Endometrial microvascular endothelial cells (primary cell): ENCODE measurements around the gene RFX8. TPM values are rescaled to one million over a fixed set of nuclear protein-coding genes. Genes with fewer than 3 reads are reported as not detected.

Source experiments
- in situ Hi-C: cut with HindIII; loops from 2 replicates; pipeline ENCODE4 v1.10.0; 2017; ENCODE audit warnings: low sequenced_read_pairs, low pct_unique_long_range_greater_than_20kb; ENCODE audit errors: inconsistent ontology term
- total RNA-seq: library from RNA; depleted of rRNA; stranded (reverse); fragments of >200 nt; gene quantifications from one replicate; pipeline ENCODE4 v1.2.3, GENCODE V29; 2015; ENCODE audit errors: inconsistent ontology term

RFX8 gene
- total RNA-seq, 1 donor from 2014 or later: not detected

- in situ Hi-C loops: no loop called here
Measured at GRCh38 chr2:101420623-101421022, 54.3 kb downstream of the RFX8 start.

DNA sequence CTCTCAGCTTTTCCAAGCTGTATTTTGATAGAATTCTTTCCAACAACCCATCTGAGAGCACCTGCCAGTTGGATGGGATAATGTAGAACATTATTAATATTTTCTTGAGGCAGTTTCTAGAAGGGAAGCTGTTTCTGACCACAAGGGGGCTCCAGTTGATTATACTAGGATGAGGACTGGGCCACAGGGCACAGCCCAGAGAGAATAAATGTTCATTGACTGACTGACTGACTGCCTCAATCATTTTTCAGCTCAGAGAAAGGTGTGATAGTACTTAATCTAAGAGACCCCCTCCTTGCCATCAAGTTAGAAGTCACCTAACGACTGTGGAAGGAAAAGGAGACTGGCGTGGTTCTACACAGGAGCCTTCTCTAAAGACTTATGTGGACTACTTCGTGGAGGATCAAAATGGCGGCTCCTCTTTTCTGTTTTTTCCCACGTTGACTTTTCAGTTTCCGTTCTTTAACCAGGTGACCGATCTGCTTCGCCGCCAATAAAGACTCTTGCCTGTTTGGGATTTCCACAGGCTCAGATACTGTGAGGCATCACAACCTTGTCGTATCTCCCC lies 55.7 kb downstream of the RFX8 start:
- in situ Hi-C loops: no loop called here

DNA sequence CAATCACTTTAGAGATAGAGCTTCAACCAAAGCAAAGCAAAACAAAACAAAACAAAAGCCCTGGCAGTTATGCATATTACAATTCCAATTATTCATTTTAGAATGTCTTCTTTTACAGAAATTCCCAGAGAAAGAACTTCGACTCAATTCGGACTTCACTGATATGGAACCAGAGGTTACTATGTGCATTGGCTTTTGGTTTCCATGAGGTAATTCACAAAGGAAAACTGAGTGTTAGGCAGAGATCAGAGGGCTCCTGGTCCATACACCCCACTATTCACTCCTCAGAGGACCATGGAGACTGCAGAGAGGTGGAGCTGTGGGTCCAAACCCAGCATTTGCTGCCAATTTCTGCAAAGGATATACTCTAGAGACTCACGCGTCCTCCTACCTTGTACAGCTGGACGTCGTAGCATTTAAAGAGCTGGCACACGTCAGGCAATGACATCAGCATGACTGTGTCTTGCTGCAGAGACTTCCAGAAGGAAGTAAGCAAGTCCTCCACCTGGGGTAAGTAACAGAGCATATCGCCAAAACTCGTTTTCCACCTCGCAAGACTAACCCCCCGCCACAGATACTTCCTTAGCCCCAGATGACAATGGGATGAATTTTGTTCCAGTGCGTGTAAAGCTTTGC lies 56.3 kb downstream of the RFX8 start:
- in situ Hi-C loops: no loop called here

DNA sequence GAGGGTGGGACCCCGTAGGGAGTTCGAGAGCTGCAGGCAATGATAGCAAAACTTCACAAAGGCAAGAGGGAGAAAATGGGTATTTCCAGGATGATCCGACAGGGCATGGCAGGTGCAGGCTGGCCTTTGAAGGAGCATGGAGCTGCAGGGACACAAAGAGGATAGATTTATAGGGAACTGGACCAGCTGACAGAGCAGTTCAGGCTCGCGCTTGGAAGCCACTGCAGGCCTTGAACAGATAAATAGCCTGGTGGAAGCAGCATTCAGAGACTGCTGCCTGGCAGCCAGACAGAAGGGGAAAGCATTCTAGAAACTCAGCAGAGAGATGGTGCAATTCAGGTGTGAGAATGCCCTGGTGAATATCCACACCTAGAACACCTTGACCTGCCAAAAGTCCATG lies 58.3 kb downstream of the RFX8 start:
- in situ Hi-C loops: no loop called here

DNA sequence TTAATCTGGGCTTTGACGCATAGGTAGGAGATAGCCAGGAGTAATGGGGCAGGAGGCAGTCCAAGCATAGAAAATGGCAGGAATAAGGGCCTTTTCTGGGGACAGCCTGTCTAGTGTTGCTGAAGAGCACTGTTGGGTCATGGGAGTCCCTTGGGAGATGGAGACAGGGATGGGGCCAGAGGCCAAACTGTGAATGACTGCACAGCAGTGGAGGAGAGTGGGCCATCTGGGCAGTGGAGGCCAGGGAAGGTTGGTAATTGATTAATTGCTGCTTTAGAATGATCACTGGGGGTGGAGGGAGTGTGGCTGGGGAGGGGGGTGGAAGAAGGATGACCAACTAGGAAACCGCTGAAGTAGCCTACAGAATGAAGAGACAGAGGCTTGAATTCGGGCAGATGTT lies 59.0 kb downstream of the RFX8 start:
- in situ Hi-C loops: no loop called here

- in situ Hi-C loops: no loop called here
Measured at GRCh38 chr2:101415220-101415619, 59.7 kb downstream of the RFX8 start.

DNA sequence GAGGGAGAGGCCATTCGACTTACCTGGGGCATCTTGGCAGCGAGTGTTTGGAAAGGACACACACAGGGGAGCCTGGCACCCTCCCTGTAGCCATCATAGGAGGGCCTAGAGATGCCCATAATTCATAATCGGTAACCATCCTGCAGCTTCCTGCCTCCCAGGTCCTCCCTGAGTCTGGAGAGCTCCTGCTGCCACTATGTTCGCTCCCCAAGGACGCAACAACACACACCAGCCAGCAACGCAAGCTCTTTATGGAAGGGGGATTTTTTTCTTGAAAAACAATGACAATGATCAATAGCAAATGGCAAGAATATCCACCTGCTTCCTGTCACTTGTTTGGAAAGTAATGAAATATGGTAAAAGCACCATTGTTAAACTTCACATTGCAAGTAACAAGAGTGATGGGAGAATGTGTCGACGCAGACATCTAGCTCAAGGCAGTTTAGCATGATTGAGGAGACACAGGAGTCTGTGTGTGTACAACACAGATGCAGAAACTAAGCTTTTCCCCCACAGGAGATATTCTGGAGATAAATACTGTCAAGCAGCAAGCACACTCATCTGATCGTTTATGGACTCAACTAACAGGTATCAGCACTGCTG lies 62.7 kb downstream of the RFX8 start:
- in situ Hi-C loops: no loop called here

- in situ Hi-C loops: no loop called here
Measured at GRCh38 chr2:101410746-101411145, 64.2 kb downstream of the RFX8 start.

DNA sequence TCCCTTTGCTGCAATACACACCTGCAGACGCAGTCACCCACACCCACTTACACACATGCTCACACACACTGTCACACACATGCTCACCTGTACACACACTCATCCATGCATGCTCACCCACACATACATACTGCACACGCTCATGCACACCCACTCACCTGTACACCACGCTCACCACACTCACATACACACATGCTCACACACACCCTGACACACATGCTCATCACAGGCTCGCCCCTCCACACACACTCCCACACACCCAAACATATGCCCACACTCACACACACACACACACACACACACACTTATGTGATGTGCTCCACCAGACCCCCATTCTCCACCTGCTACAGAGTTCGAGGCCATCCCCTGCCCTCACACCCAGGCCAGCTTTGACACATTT lies 64.8 kb downstream of the RFX8 start:
- in situ Hi-C loops: no loop called here

DNA sequence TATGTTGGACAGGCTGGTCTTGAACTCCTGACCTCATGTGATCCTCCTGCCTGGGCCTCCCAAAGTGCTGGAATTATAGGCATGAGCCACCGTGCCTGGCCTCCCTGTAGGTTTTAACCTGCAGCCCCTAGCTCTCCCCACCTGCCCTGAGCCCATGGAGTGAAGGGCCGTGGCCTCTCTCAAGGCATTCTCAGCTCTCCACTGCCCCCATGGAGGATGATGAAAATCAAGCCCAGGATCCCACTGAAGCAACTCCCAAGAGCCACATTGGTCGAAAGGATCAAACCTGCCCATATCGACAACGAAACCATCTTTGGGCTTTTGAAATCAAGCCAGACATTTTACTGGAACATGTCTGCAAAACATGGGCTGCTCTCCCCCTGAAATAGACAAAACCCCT lies 65.2 kb downstream of the RFX8 start:
- in situ Hi-C loops: no loop called here

GRCh38 chr2:101408925-101409324 lies 66.0 kb downstream of the RFX8 start:
- in situ Hi-C loops: no loop called here

DNA sequence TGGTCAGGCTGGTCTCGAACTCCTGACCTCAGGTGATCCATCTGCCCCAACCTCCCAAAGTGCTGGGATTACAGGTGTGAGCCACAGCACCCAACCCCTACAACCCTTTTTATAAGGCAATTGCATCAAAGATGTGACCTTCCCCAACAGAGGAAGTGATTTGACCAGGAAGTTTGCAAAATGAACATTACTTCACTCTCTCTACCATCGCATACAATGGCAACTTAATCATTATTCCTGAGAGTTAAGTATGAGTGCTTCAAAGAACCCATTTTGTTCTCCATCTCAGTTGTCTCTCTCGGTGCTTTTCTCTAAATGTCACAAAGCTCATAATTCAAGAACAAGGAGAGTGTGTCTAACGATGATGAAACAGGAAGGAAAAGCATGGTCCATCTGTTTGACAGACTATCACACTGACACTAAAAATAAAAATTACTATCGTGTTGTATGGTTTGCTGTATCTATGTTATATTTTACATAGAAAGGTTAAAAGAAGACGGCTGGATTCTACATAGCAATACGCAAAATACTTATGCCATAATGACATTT lies 69.5 kb downstream of the RFX8 start:
- in situ Hi-C loops: no loop called here

DNA sequence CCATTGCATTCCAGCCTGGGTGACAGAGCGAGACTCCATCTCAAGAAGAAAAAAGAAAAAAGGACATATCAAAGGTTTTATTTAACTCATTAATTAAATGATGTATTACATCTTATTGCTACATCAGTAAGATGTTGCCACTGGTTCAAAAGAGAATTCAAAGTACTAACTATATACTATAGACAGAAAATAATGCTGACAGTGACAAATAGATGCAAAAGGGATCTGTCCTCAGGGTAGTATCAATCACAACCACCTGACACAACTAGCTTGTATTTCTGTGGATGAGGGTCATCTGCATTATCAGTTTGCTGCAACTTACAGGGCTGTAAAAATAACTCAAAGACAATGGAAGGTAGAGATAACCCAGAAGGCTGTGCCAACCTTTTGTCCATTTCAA lies 71.2 kb downstream of the RFX8 start:
- in situ Hi-C loops: no loop called here

DNA sequence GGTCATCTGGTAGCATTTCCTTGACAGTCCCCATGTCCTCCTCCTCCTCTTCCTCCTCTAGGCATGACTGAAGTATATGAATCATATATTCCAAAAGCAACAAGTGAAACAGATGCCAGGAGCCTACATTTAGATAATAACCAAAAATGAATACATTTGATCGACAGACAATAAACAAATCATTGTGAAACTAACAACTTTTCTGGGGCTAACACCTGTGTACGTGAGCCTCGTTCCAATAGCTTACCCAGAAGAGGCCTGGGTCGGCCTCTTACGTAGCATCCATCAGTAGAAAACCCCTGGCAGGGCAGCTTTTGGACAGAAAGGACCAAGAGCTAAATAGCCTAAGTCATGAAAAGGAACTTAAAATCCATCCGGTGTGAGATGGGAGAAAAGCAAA lies 72.3 kb downstream of the RFX8 start:
- in situ Hi-C loops: no loop called here

DNA sequence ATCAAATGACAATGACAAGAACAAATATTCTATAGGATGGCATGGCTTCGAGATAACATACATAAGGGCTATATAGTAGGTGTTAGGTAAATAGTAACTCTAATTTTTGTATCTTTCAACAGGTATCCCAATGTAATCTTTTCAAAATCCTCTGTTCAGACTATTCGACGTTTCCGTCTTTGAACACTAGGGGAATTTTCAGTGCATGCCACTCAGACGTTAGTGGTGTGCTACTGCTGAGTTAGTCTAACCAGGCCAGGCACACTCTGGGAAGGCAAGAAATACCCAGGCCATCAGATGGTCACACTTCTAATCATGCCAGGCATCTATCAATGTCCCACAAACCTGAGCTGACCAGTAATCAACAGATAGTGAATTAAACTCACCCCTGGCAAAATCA lies 73.0 kb downstream of the RFX8 start:
- in situ Hi-C loops: no loop called here

GRCh38 chr2:101401326-101401665 lies 73.6 kb downstream of the RFX8 start:
- in situ Hi-C loops: no loop called here

DNA sequence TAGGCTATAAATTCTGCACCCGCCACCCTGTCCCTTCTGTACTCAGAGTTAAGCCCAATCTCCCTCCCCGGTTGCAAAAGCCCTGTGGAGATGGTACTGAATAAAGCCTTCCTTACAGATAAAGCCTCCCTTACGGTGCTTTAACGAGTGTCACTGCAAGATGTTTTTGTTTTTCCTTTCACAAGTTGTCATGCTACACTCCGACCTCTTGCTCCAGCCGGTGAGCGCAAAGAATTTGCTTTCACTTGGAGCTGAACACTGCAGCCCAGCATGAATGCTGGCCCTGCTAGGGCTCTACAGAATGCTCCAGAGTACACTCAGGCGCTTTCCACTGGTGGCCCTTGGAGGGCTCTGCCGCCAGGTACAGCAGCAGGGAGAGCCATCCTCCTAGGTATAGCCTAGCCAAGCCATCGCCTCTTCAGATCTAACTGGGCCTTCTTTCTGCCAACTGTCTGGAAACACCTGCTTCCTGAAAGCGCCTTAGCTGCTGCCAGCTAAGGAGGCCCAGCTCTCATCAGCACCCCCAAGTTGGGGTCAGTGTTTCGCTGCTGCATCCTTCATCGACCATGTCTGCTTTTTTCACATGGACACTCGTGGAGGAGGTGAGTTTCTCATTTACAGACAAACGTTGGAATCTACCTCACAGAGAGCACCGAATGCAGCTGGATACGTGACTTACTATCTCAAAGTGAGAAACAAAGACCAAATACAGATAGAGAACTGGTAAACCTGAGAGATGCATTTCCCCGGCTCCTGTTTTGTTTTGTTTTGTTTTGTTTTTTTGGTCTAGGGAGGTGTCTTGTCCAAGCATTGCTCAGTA lies 74.2 kb downstream of the RFX8 start:
- in situ Hi-C loops: no loop called here

GRCh38 chr2:101400048-101400447 lies 74.9 kb downstream of the RFX8 start:
- in situ Hi-C loops: no loop called here

DNA sequence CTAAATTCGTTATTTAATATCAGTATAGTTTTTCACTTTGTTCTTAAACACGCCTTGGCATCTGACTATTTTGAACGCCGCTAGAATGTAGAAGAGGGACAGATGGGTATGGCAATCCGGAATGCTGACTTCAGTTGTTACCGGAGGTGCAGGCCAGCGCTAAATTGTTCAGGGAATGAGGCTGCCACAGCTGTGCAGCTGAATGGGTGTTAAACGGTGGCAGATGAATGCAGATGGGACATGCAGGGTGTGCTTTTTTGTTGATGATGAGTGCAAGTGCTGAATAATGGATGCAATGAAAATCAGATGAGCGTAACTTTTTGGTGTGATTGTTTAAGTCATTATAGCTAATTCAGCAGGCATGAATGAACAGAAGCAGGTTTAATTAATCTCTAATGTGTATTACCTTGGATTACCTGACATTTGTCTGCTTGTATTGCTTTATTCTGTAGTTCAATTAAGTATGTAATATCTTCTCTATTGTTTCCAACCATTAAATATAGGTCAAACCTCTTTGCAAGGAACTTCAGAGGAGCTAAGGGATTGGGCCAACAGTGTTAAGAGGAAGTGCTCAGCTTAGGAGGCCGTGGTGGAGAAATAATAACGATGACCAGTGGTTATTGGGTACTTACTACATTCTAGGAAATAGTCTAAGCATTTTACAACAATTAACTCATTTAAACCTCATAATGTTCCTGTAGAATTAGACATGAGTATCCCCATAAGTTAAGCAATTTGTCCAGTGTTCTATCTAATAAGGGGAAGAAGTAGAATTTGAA lies 75.7 kb downstream of the RFX8 start:
- in situ Hi-C loops: no loop called here
